ENCODE results near the gene SLC12A7.
"Not testable (repeated sequence)": the region's sequence is repeated elsewhere in the genome, so short reads cannot be mapped to it uniquely, and the experiment has no call there.

SLC12A7 gene

GRCh38 chr5:1001406-1002270 lies 110.2 kb downstream of the SLC12A7 start:
- no peak for DNase-seq

GRCh38 chr5:1000831-1001230 lies 111.0 kb downstream of the SLC12A7 start:
- DNase-seq: not testable (repeated sequence)

All from activated T-cell treated with anti-CD3 and anti-CD28 coated beads for 4 hours (primary cell).